HepG2 (cell line): Measurements from ENCODE around the gene HS3ST1. TPM values are rescaled to one million over a fixed set of nuclear protein-coding genes. Genes with fewer than 3 reads are reported as not detected.

Experiments used
- ATAC-seq: fragments of 200-7000 bp; cut with Tn5 transposase; 3 replicates; pipeline ENCODE4 v1.9.1; 2020; ENCODE audit warnings: mild to moderate bottlenecking, moderate library complexity
- BruUV-seq: library from RNA; stranded (reverse); fragments of 400-500 nt; replicated peaks from 2 replicates; lab custom pipeline; 2021; lab: Mats Ljungman, UMichigan
- CTCF ChIA-PET: fragments of 300-600 bp; formaldehyde crosslinking; extraction: SDS; loops from one replicate; lab custom pipeline; 2021; ENCODE audit warnings: low total read pairs, inconsistent platforms, low intra/inter-chr PET ratio; lab: Yijun Ruan, JAX
- POLR2A ChIA-PET: fragments of 350-600 bp; sonication (Branson Sonifier 250); formaldehyde crosslinking; loops from one replicate; lab custom pipeline; 2020; ENCODE audit warnings: antibody characterized with exemption, inconsistent platforms; lab: Yijun Ruan, JAX
- DNase-seq: peaks from one replicate; pipeline ENCODE4 v3.0.0-alpha.2; 2015; ENCODE audit warnings: low spot score
- FAIRE-seq: peaks from 3 replicates; lab custom pipeline; 2011; peaks lifted over from hg19 to GRCh38; lab: Jason Lieb, UNC
- H2AFZ ChIP-seq: one replicate; pipeline ENCODE4 v1.6.1; 2011; ENCODE audit warnings: low read length, inconsistent platforms
- H3K27ac ChIP-seq: fragments of 300-600 bp; 3 replicates; pipeline ENCODE4 v1.8.0; 2011; ENCODE audit warnings: mixed run types, mild to moderate bottlenecking, mixed read lengths, low read length, inconsistent platforms; ENCODE audit not compliant: insufficient read depth; ENCODE audit errors: extremely low read length
- H3K27me3 ChIP-seq, 2 experiments: fragments of 200-600 bp in 1 of 2; 2 replicates in 1 of 2; 3 replicates in 1 of 2; pipeline versions ENCODE4 v1.6.0 to v1.8.0; 2011; ENCODE audit warnings: low read length in 2 of 2, mild to moderate bottlenecking in 2 of 2, moderate library complexity in 2 of 2, inconsistent platforms in 1 of 2; ENCODE audit not compliant: insufficient read depth in 2 of 2, control insufficient read depth in 1 of 2
- H3K36me3 ChIP-seq, 2 experiments: fragments of 200-600 bp in 1 of 2; replicated peaks in 1 of 2; 2 replicates in 1 of 2; 3 replicates in 1 of 2; pipeline versions ENCODE4 v1.5.1 to v1.8.0; 2011; ENCODE audit warnings: low read length in 2 of 2, inconsistent platforms in 1 of 2; ENCODE audit not compliant: insufficient read depth in 2 of 2, control insufficient read depth in 1 of 2
- H3K4me1 ChIP-seq: 2 replicates; pipeline ENCODE4 v1.5.1; 2012; ENCODE audit warnings: low read length, inconsistent platforms; ENCODE audit not compliant: insufficient read depth
- H3K4me2 ChIP-seq: 2 replicates; pipeline ENCODE4 v1.6.0; 2011; ENCODE audit warnings: low read depth, low read length, inconsistent platforms
- H3K4me3 ChIP-seq, 3 experiments: fragments of 200-600 bp in 1 of 3; sonication (generic), shearing (Covaris generic) in 1 of 3; replicated peaks in 1 of 3; 2 replicates each; pipeline ENCODE4 v1.5.1; 2011 to 2016; ENCODE audit warnings: low read length in 3 of 3, inconsistent platforms in 2 of 3, low read depth in 2 of 3, mild to moderate bottlenecking in 2 of 3, control low read depth in 1 of 3, mixed read lengths in 1 of 3; ENCODE audit not compliant: insufficient read depth in 1 of 3
- H3K79me2 ChIP-seq: one replicate; pipeline ENCODE4 v1.6.1; 2011; ENCODE audit warnings: low read length, inconsistent platforms; ENCODE audit not compliant: insufficient read depth
- H3K9ac ChIP-seq: 2 replicates; pipeline ENCODE4 v1.6.0; 2011; ENCODE audit warnings: mild to moderate bottlenecking, low read depth, low read length, inconsistent platforms; ENCODE audit not compliant: insufficient read depth
- H3K9me3 ChIP-seq: 2 replicates; pipeline ENCODE4 v1.5.1; 2012; ENCODE audit warnings: mild to moderate bottlenecking, low read length
- H4K20me1 ChIP-seq: 2 replicates; pipeline ENCODE4 v1.6.0; 2011; ENCODE audit warnings: inconsistent platforms, mild to moderate bottlenecking, low read length, moderate library complexity; ENCODE audit not compliant: insufficient read depth
- KDM1A ChIP-seq: IDR thresholded peaks from 2 replicates; pipeline ENCODE4 v1.6.1; 2016; ENCODE audit warnings: missing compliant biosample characterization
- MXD3 ChIP-seq: IDR thresholded peaks from 2 replicates; pipeline ENCODE4 v1.6.1; 2016; ENCODE audit warnings: mild to moderate bottlenecking, missing biosample characterization, missing genetic modification reagents
- NFIC ChIP-seq: IDR thresholded peaks from 2 replicates; pipeline ENCODE4 v1.6.1; 2012; ENCODE audit warnings: mild to moderate bottlenecking, low read length, inconsistent platforms
- ZMAT3 ChIP-seq: sonication (generic); formaldehyde crosslinking; conservative IDR thresholded peaks from 2 replicates; pipeline ENCODE4 v1.7.0; 2021; ENCODE audit warnings: missing genetic modification reagents
- ZNF253 ChIP-seq: sonication (generic); formaldehyde crosslinking; IDR thresholded peaks from 2 replicates; pipeline ENCODE4 v1.8.0; 2022; ENCODE audit warnings: mild to moderate bottlenecking, missing genetic modification reagents, borderline replicate concordance
- ZNF747 ChIP-seq: sonication (generic); formaldehyde crosslinking; IDR thresholded peaks from 2 replicates; pipeline ENCODE4 v1.8.1; 2023; ENCODE audit warnings: missing genetic modification reagents, mild to moderate bottlenecking, borderline replicate concordance
- ZSCAN22 ChIP-seq: sonication (generic); formaldehyde crosslinking; IDR thresholded peaks from 2 replicates; pipeline ENCODE4 v1.4.0; 2020; ENCODE audit warnings: mild to moderate bottlenecking, missing genetic modification reagents
- WGBS: methylation state at CpG from one replicate; pipeline ENCODE4 v1.1.6; 2017; ENCODE audit warnings: low lambda C conversion rate; 5-methylcytosine and 5-hydroxymethylcytosine counted together
- in situ Hi-C: cut with HindIII; loops from 2 replicates; pipeline ENCODE4 v1.10.0; 2017; ENCODE audit warnings: low pct_unique_long_range_greater_than_20kb; ENCODE audit not compliant: extremely low pct_ligation_motif_present
- intact Hi-C: fragments of 100-400 bp; cut with micrococcal nuclease; formaldehyde crosslinking; loops from one replicate; pipeline ENCODE4 v1.10.0; 2022; ENCODE audit not compliant: unreplicated experiment
- polyA plus RNA-seq, 8 experiments: library from polyadenylated mRNA; depleted of rRNA in 3 of 8; stranded (reverse) in 7 of 8; unstranded in 1 of 8; fragments of >200 nt; fragmentation: Illumina TruSeq in 4 of 8; extraction: Trizol in 4 of 8; gene quantifications; 2 replicates each; pipeline versions ENCODE4 v1.2.1 to v1.2.3, GENCODE V29; 2011 to 2016; ENCODE audit warnings: low read depth in 4 of 8, missing spikeins in 1 of 8, mixed read lengths in 1 of 8; ENCODE audit not compliant: insufficient read depth in 1 of 8
- total RNA-seq, 5 experiments: library from RNA; depleted of rRNA; stranded (reverse); fragments of >200 nt; fragmentation: Illumina TruSeq; extraction: Trizol; gene quantifications; 2 replicates each; pipeline ENCODE4 v1.2.3, GENCODE V29; 2016; ENCODE audit warnings: low read depth in 1 of 5
- TF ChIP-seq, protein P1 (sequence below): sonication (generic); formaldehyde crosslinking; IDR thresholded peaks from 2 replicates; pipeline ENCODE4 v1.4.0; 2020; ENCODE audit warnings: missing genetic modification reagents, low read depth, mild to moderate bottlenecking, borderline replicate concordance

The HS3ST1 gene
- total and polyA plus RNA-seq, 2 of the 13 experiments (the other 11 are each of a cell fraction or from before 2014, with no cell fraction given) = not detected

- H2AFZ ChIP-seq = no peak overlapping the region
- H3K4me3 ChIP-seq = no peak overlapping the region
- no peak overlapping the region for H3K27ac ChIP-seq
- ATAC-seq (no peak), FAIRE-seq (no peak), DNase-seq (no peak)
- no peak overlapping the region for H3K4me2 ChIP-seq
- H3K27me3 ChIP-seq = no peaks in the 10 kb centered on the region
- ChIA-PET POLR2A (no interaction called here), CTCF (no interaction called here)
- intact Hi-C loops (no loop called here), in situ Hi-C loops (no loop called here)
- no peaks in the 10 kb centered on the region for H3K4me1 ChIP-seq
- H3K36me3 ChIP-seq = no peaks in the 10 kb centered on the region
- H3K9ac ChIP-seq = no peak overlapping the region
- H3K79me2 ChIP-seq = no peaks in the 10 kb centered on the region
- BruUV-seq = no TSS peak
- H3K9me3 ChIP-seq = no peaks in the 10 kb centered on the region; the same call in 1 of the 2 replicates
- no peaks in the 10 kb centered on the region for H4K20me1 ChIP-seq
- TF ChIP-seq ZNF253 (no peak), ZNF747 (CRISPR knock-in tag) (no peak), ZSCAN22 (no peak), KDM1A (no peak), NFIC (no peak), MXD3 (CRISPR knock-in tag) (no peak), ZMAT3 (CRISPR knock-in tag) (no peak)
- TF ChIP-seq, protein P1, sequence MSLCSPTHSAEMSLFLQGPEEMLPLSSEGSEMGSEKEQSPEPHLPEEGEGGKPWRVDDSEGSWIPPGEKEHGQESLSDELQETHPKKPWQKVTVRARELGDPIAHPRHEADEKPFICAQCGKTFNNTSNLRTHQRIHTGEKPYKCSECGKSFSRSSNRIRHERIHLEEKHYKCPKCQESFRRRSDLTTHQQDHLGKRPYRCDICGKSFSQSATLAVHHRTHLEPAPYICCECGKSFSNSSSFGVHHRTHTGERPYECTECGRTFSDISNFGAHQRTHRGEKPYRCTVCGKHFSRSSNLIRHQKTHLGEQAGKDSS (CRISPR knock-in tag) = no peak
- 34% methylated on average over 5 of the region's 5 CpGs for WGBS
Measured at GRCh38 chr4:11397819-11398610, 30.7 kb downstream of the HS3ST1 start.
